Measurements from ENCODE around the gene CAPN6. TPM values are rescaled to one million over a fixed set of nuclear protein-coding genes. Genes with fewer than 3 reads are reported as not detected.

CAPN6 gene
- total RNA-seq, 4 donors from 2014 or later: 0.47 to 5.4 (median 1.4) TPM

GRCh38 chrX:111207851-111208250 is 62.4 kb downstream of the CAPN6 start:
- ATAC-seq (ENCODE audit: low FRiP score) (no peak), DNase-seq (ENCODE audit: low spot score) (no peak)
- TF ChIP-seq CTCF (IDR thresholded peaks at IDR 0.05): no peak

GRCh38 chrX:111200327-111200726 is 70.0 kb downstream of the CAPN6 start:
- no peak for TF ChIP-seq CTCF (IDR thresholded peaks at IDR 0.05)
- ATAC-seq (ENCODE audit: low FRiP score) (no peak), DNase-seq (ENCODE audit: low spot score) (no peak)

- TF ChIP-seq CTCF (IDR thresholded peaks at IDR 0.05): no peak
- no peak for DNase-seq (ENCODE audit: low spot score)
- no peak for ATAC-seq (ENCODE audit: low FRiP score)
Observed at GRCh38 chrX:111199505-111199904, 70.8 kb downstream of the CAPN6 start.

Other genes starting within 250 kb of the CAPN6 start
- gene PAK3, start 174.3 kb downstream of the CAPN6 start, total RNA-seq: 1 to 10 TPM in 3 of 4 donors, under 1 TPM in 1; 0.72 to 2.7 (median 1.5) TPM
- not detected for gene DCX, start 141.7 kb upstream of the CAPN6 start, total RNA-seq
- not detected for gene SERTM2, start 241.2 kb upstream of the CAPN6 start, total RNA-seq